CD8-positive, alpha-beta memory T cell (primary cell): Measurements from ENCODE around the gene NUDT6. TPM values are rescaled to one million over a fixed set of nuclear protein-coding genes. Genes with fewer than 3 reads are reported as not detected.

Experiments
- CTCF ChIA-PET: fragments of 350-600 bp; sonication (Branson Sonifier 250); formaldehyde crosslinking; loops from one replicate; lab custom pipeline; 2021; ENCODE audit warnings: antibody characterized with exemption; lab: Charles Lee
- POLR2A ChIA-PET: fragments of 350-600 bp; sonication (Branson Sonifier 250); formaldehyde crosslinking; loops from one replicate; lab custom pipeline; 2021; ENCODE audit warnings: antibody characterized with exemption; lab: Charles Lee
- DNase-seq, 5 donors: peaks; one replicate each; pipeline versions ENCODE4 v3.0.0 to v3.0.0-alpha.2; 2020 to 2022; ENCODE audit warnings: mixed read lengths in 1 of 5
- H3K27ac ChIP-seq: one replicate; pipeline ENCODE4 v1.7.0; 2013; ENCODE audit warnings: low read depth, mild to moderate bottlenecking, low read length, moderate library complexity
- H3K27me3 ChIP-seq: 2 replicates; pipeline ENCODE4 v1.7.0; 2013; ENCODE audit warnings: low read length, mild to moderate bottlenecking; ENCODE audit not compliant: insufficient read depth, poor library complexity, severe bottlenecking
- H3K36me3 ChIP-seq: 2 replicates; pipeline ENCODE4 v1.7.0; 2013; ENCODE audit warnings: mild to moderate bottlenecking, low read length, moderate library complexity; ENCODE audit not compliant: insufficient read depth
- H3K4me1 ChIP-seq: 2 replicates; pipeline ENCODE4 v1.7.0; 2013; ENCODE audit warnings: mild to moderate bottlenecking, low read length, moderate library complexity; ENCODE audit not compliant: insufficient read depth
- H3K4me3 ChIP-seq: 2 replicates; pipeline ENCODE4 v1.7.0; 2013; ENCODE audit warnings: mild to moderate bottlenecking, low read length
- H3K9me3 ChIP-seq: 2 replicates; pipeline ENCODE4 v1.7.0; 2013; ENCODE audit warnings: mild to moderate bottlenecking, low read length
- H3K27ac Mint-ChIP-seq, 8 donors: one replicate each; pipeline ENCODE4 v1.8.0; 2020 to 2021; ENCODE audit warnings: mixed read lengths in 8 of 8, mild to moderate bottlenecking in 6 of 8, inconsistent platforms in 3 of 8, moderate library complexity in 3 of 8
- H3K27me3 Mint-ChIP-seq, 2 donors: one replicate each; pipeline ENCODE4 v1.8.0; 2020 to 2021; ENCODE audit warnings: mixed read lengths in 2 of 2, mild to moderate bottlenecking in 1 of 2, moderate library complexity in 1 of 2
- H3K36me3 Mint-ChIP-seq, 3 donors: one replicate each; pipeline ENCODE4 v1.8.0; 2020 to 2021; ENCODE audit warnings: mixed read lengths in 3 of 3, inconsistent platforms in 1 of 3, mild to moderate bottlenecking in 1 of 3
- H3K4me1 Mint-ChIP-seq, 3 donors: one replicate each; pipeline ENCODE4 v1.8.0; 2020 to 2021; ENCODE audit warnings: mixed read lengths in 3 of 3, inconsistent platforms in 1 of 3, mild to moderate bottlenecking in 1 of 3
- H3K4me3 Mint-ChIP-seq, 7 donors: one replicate each; pipeline ENCODE4 v1.8.0; 2020 to 2021; ENCODE audit warnings: mixed read lengths in 7 of 7, mild to moderate bottlenecking in 6 of 7, moderate library complexity in 4 of 7, inconsistent platforms in 2 of 7
- H3K9me3 Mint-ChIP-seq, 5 donors: one replicate each; pipeline ENCODE4 v1.8.0; 2020 to 2022; ENCODE audit warnings: mixed read lengths in 5 of 5, mild to moderate bottlenecking in 3 of 5, moderate library complexity in 2 of 5, inconsistent platforms in 1 of 5
- polyA plus RNA-seq: library from polyadenylated mRNA; unstranded; fragments of 300-500 nt; fragmentation: Illumina TruSeq; gene quantifications from one replicate; pipeline ENCODE4 v1.2.3, GENCODE V29; 2021
- total RNA-seq, 2 experiments: library from RNA; stranded (reverse); gene quantifications; one replicate each; pipeline ENCODE4 v1.2.3, GENCODE V29; 2021

Gene NUDT6
- total and polyA plus RNA-seq, 3 experiments from 2014 or later = 1.6 to 5.5 (median 4.3) TPM

GRCh38 chr4:122890147-122890795 lies 32.1 kb downstream of the NUDT6 start:
- no peaks in the 10 kb centered on the region for H3K27me3 Mint-ChIP-seq
- POLR2A ChIA-PET = no interaction called here
- CTCF ChIA-PET = no interaction called here
- peaks cover 0 to 2% (median 0%) of the 10 kb centered on the region in 3 donors for H3K36me3 Mint-ChIP-seq
- Histone ChIP-seq H3K27me3 (no peaks in the 10 kb centered on the region), H3K4me3 (no peak overlapping the region), H3K9me3 (no peaks in the 10 kb centered on the region), H3K27ac (no peak overlapping the region), H3K4me1 (no peaks in the 10 kb centered on the region), H3K36me3 (no peaks in the 10 kb centered on the region)
- no peak overlapping the region for H3K4me3 Mint-ChIP-seq
- H3K4me1 Mint-ChIP-seq = no peaks in the 10 kb centered on the region
- H3K27ac Mint-ChIP-seq = no peak overlapping the region
- H3K9me3 Mint-ChIP-seq = no peaks in the 10 kb centered on the region
- no peak for DNase-seq

DNA sequence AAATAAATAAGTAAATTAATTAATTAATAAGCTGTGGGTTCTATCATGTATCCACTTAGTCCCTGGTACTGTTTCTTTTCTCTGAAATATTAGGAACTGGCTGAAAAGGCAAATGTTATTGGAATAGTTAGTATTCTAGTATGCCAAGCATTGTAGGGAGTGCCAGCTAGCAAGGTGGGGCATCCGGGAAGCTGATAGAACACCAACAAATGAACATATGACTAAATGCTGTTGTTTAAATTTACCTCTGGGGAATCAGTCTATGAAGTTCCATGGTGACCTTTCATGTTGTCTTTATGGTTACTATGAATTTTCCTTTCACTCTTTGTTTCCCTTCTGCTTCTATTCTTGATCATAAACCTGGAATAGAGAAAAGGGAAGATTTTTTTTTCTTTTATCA lies 32.7 kb downstream of the NUDT6 start:
- POLR2A ChIA-PET = no interaction called here
- H3K27me3 ChIP-seq = no peaks in the 10 kb centered on the region
- DNase-seq = no peak
- no peaks in the 10 kb centered on the region for H3K9me3 Mint-ChIP-seq
- H3K27me3 Mint-ChIP-seq = no peaks in the 10 kb centered on the region
- CTCF ChIA-PET = no interaction called here
- no peak overlapping the region for H3K4me3 Mint-ChIP-seq
- H3K4me3 ChIP-seq = no peak overlapping the region
- H3K4me1 Mint-ChIP-seq = no peaks in the 10 kb centered on the region
- H3K36me3 Mint-ChIP-seq = peaks cover 0 to 2% (median 0%) of the 10 kb centered on the region in 3 donors
- no peaks in the 10 kb centered on the region for H3K36me3 ChIP-seq
- no peaks in the 10 kb centered on the region for H3K4me1 ChIP-seq
- H3K9me3 ChIP-seq = no peaks in the 10 kb centered on the region
- H3K27ac ChIP-seq = no peak overlapping the region
- H3K27ac Mint-ChIP-seq = no peak overlapping the region

GRCh38 chr4:122884499-122884898 lies 37.9 kb downstream of the NUDT6 start:
- no peaks in the 10 kb centered on the region for H3K4me1 ChIP-seq
- Mint-ChIP-seq H3K9me3 (peaks cover 0 to 9% (median 3%) of the 10 kb centered on the region in 5 donors), H3K36me3 (peaks cover 0 to 6% (median 2%) of the 10 kb centered on the region in 3 donors), H3K27me3 (no peaks in the 10 kb centered on the region), H3K27ac (no peak overlapping the region), H3K4me3 (no peak overlapping the region), H3K4me1 (no peaks in the 10 kb centered on the region)
- H3K4me3 ChIP-seq = no peak overlapping the region
- H3K9me3 ChIP-seq = no peaks in the 10 kb centered on the region
- no peaks in the 10 kb centered on the region for H3K27me3 ChIP-seq
- POLR2A ChIA-PET = no interaction called here
- no peak for DNase-seq
- CTCF ChIA-PET = no interaction called here
- no peaks in the 10 kb centered on the region for H3K36me3 ChIP-seq
- H3K27ac ChIP-seq = no peak overlapping the region

GRCh38 chr4:122882857-122883735 lies 39.3 kb downstream of the NUDT6 start:
- CTCF ChIA-PET = no interaction called here
- Histone ChIP-seq H3K4me1 (no peaks in the 10 kb centered on the region), H3K4me3 (no peak overlapping the region), H3K36me3 (no peaks in the 10 kb centered on the region), H3K27me3 (no peaks in the 10 kb centered on the region), H3K9me3 (no peaks in the 10 kb centered on the region), H3K27ac (no peak overlapping the region)
- POLR2A ChIA-PET = no interaction called here
- peaks cover 0 to 4% (median 4%) of the 10 kb centered on the region in 3 donors for H3K36me3 Mint-ChIP-seq
- no peak overlapping the region for H3K4me3 Mint-ChIP-seq
- H3K27ac Mint-ChIP-seq = no peak overlapping the region
- peaks cover 0 to 7% of the 10 kb centered on the region in 2 donors for H3K27me3 Mint-ChIP-seq
- no peak for DNase-seq
- no peaks in the 10 kb centered on the region for H3K4me1 Mint-ChIP-seq
- H3K9me3 Mint-ChIP-seq = peaks cover 0 to 9% (median 4%) of the 10 kb centered on the region in 5 donors

DNA sequence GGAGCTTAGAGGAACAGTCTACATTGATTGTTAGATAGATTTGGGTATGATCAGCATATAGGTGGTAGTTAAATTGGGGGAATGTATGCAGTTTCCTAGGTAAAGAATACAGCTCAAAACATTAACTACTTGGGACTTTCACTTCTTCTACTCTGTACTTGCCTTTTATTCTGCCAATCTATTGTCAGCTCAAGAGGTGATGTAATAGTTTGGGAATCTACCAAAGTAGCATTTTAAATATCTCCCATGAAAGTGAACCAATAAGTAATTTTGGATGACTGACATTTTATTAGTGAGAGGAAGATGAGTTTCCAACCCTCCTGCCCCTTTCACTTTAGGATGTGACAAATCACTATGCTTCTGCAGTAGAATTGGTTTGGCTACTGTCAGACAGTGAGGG lies 43.4 kb downstream of the NUDT6 start:
- Histone ChIP-seq H3K27me3 (no peaks in the 10 kb centered on the region), H3K36me3 (no peaks in the 10 kb centered on the region), H3K4me1 (no peaks in the 10 kb centered on the region), H3K27ac (no peak overlapping the region), H3K4me3 (no peak overlapping the region), H3K9me3 (no peaks in the 10 kb centered on the region)
- peaks cover 0 to 4% (median 4%) of the 10 kb centered on the region in 3 donors for H3K36me3 Mint-ChIP-seq
- peaks cover 0 to 9% (median 4%) of the 10 kb centered on the region in 5 donors for H3K9me3 Mint-ChIP-seq
- H3K4me3 Mint-ChIP-seq = no peak overlapping the region
- ChIA-PET CTCF (no interaction called here), POLR2A (no interaction called here)
- DNase-seq = no peak
- no peaks in the 10 kb centered on the region for H3K4me1 Mint-ChIP-seq
- H3K27ac Mint-ChIP-seq = no peak overlapping the region
- H3K27me3 Mint-ChIP-seq = peaks cover 0 to 12% of the 10 kb centered on the region in 2 donors

DNA sequence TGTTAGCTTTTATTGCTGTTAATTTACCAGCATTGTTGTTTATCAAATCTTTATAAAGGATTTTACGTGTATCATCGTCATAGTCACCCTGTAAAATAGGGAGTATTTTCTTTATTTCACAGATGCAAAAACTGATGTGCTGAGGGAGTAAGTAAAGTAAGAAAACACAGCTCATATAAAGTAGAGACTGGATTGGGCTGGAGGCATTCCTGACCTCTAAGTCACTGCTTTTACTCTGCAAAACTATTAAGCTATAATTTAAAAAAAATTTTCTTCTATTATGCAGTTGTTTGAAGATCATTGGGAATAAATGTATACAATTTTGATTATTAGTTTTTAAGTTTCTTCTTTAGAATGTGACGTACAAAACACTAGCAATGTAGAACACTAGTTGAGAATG lies 45.9 kb downstream of the NUDT6 start:
- DNase-seq = no peak
- no peaks in the 10 kb centered on the region for H3K36me3 ChIP-seq
- H3K27ac ChIP-seq = no peak overlapping the region
- no peak overlapping the region for H3K27ac Mint-ChIP-seq
- H3K27me3 ChIP-seq = no peaks in the 10 kb centered on the region
- H3K9me3 Mint-ChIP-seq = peaks cover 0 to 7% (median 4%) of the 10 kb centered on the region in 5 donors
- no peak overlapping the region for H3K4me3 Mint-ChIP-seq
- no peaks in the 10 kb centered on the region for H3K9me3 ChIP-seq
- peaks cover 0 to 9% (median 4%) of the 10 kb centered on the region in 3 donors for H3K36me3 Mint-ChIP-seq
- H3K27me3 Mint-ChIP-seq = peaks cover 8 to 37% of the 10 kb centered on the region in 2 donors
- no peaks in the 10 kb centered on the region for H3K4me1 Mint-ChIP-seq
- no peak overlapping the region for H3K4me3 ChIP-seq
- H3K4me1 ChIP-seq = no peaks in the 10 kb centered on the region
- POLR2A ChIA-PET = no interaction called here
- CTCF ChIA-PET = no interaction called here

- Mint-ChIP-seq H3K4me3 (no peak overlapping the region), H3K4me1 (no peaks in the 10 kb centered on the region), H3K27ac (no peak overlapping the region), H3K36me3 (peaks cover 0 to 9% (median 0%) of the 10 kb centered on the region in 3 donors), H3K9me3 (peaks cover 0 to 4% (median 2%) of the 10 kb centered on the region in 5 donors), H3K27me3 (peaks cover 13 to 40% of the 10 kb centered on the region in 2 donors)
- Histone ChIP-seq H3K27ac (no peak overlapping the region), H3K36me3 (no peaks in the 10 kb centered on the region), H3K27me3 (no peaks in the 10 kb centered on the region), H3K9me3 (no peaks in the 10 kb centered on the region), H3K4me3 (no peak overlapping the region), H3K4me1 (no peaks in the 10 kb centered on the region)
- POLR2A ChIA-PET = no interaction called here
- no peak for DNase-seq
- CTCF ChIA-PET = no interaction called here
These were observed 46.4 kb downstream of the NUDT6 start for GRCh38 chr4:122875949-122876348.
